Muscle of back (tissue), 11 donors: ENCODE measurements around the gene INVS. TPM values are rescaled to one million over a fixed set of nuclear protein-coding genes. Genes with fewer than 3 reads are reported as not detected.
"Not testable (repeated sequence)": the region's sequence is repeated elsewhere in the genome, so short reads cannot be mapped to it uniquely, and the experiment has no call there.

Source experiments
- DNase-seq, 3 donors: peaks; one replicate each; pipeline versions ENCODE4 v3.0.0 to v3.0.0-alpha.2; 2013
- polyA plus RNA-seq, 10 donors: library from polyadenylated mRNA; unstranded; fragments of 120-200 nt; gene quantifications; one replicate each; pipeline ENCODE4 v1.2.1, GENCODE V29; 2013; ENCODE audit not compliant: insufficient read length in 10 of 10

Gene INVS
- polyA plus RNA-seq, 10 donors = 8.3 to 14.2 (median 11.8) TPM

- DNase-seq = no peak
These were observed 218.7 kb downstream of the INVS start for GRCh38 chr9:100317706-100318105.

- peak; percentile 28 to 66 (median 35) for DNase-seq
These were observed 224.0 kb downstream of the INVS start for GRCh38 chr9:100322954-100323536.

- peak; percentile 25 to 52 (median 26) for DNase-seq
These were observed 225.7 kb downstream of the INVS start for GRCh38 chr9:100324594-100325200.

DNA sequence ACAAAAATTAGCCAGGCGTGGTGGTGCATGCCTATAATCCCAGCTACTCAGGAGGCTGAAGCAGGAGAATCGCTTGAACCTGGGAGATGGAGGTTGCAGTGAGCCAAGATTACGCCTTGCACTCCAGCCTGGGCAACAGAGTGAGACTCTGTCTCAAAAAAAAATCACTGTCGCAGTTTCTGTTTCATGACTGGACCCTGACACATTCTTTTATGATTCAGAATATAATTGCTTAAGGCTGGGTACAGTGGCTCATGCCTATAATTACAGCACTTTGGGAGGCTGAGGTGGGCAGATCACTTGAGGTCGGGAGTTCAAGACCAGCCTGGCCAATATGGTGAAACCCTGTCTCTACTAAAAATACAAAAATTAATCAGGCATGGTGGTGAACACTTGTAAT lies 239.7 kb downstream of the INVS start:
- not testable (repeated sequence) for DNase-seq

- no peak for DNase-seq
These were observed 241.2 kb downstream of the INVS start for GRCh38 chr9:100340224-100340623.

DNA sequence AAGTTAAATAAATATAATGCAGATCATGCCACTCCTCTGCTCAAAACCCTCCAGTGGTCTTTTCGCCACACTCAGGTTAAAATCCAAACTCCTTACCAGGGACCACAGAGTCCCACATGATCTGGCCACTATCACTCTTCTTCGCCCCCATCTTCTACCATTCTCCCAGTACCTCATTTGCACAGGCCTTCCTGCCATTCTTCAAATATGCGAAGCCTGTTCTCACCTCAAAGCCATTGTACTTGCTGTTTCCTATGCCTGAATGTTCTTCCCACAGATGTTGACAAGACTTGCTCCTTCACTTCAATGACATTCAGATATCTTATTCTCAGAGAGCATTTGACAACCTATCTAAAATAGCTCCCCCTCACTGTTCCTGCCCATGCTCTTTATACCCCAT lies 242.8 kb downstream of the INVS start:
- no peak for DNase-seq

DNA sequence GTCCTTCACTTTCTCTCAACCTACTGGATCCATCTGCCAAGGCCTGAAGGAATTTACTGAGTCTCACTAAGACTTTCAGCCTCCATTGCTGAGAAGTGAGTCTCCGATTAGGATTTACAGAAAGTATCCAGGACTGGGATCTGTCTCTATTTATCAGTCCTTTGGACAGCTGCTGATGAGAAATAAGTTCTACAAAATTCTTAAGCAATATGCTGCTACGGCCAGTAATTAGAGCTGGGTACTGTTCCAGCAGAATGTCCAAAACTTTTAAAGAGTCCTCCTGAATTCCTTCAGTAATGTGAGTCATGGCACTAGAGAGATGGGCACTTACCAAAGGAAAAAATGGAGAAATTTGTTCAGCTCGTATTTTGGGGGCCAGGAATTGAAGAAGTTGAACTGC lies 247.8 kb downstream of the INVS start:
- DNase-seq = no peak

DNA sequence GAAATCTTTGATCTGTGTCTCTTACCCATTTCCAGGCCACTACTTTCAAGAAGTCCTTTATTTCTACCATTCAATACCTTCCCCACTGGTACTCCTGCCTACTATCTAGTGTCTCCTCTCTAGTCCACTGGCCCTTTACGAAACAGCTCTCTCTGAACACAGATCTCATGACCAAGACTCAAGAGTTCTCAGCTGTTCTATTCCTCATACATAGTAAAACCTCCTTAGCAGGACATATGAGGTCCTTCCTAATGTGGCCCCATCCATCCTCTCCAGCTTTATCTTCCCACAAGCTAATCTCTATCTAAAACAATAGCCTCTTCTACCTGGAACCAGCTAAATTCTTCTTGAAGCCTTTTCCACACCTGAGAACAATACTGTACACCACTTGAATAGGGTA lies 251.1 kb downstream of the INVS start:
- no peak for DNase-seq

Other genes with a start within 250 kb of the INVS start
- 10 to 100 TPM; 11.4 to 17.7 (median 13.9) TPM for gene STX17, start 192.6 kb upstream of the INVS start, polyA plus RNA-seq
- 10 to 100 TPM; 20.0 to 26.8 (median 21.5) TPM for gene ERP44, start 243 bp upstream of the INVS start, polyA plus RNA-seq